Bronchial epithelial cell (primary cell): ENCODE data around the gene BICD2. TPM values are rescaled to one million over a fixed set of nuclear protein-coding genes. Genes with fewer than 3 reads are reported as not detected.

ENCODE experiments used
- DNase-seq: peaks from one replicate; pipeline ENCODE4 v3.0.0-alpha.2; 2010; ENCODE audit warnings: low read depth
- FAIRE-seq: peaks from 2 replicates; lab custom pipeline; 2011; peaks lifted over from hg19 to GRCh38; lab: Jason Lieb, UNC
- H3K27me3 ChIP-seq: 2 replicates; pipeline ENCODE4 v1.5.1; 2011; ENCODE audit warnings: low read length; ENCODE audit not compliant: control insufficient read depth, insufficient read depth
- H3K36me3 ChIP-seq: 2 replicates; pipeline ENCODE4 v1.5.1; 2011; ENCODE audit warnings: low read length; ENCODE audit not compliant: control insufficient read depth, insufficient read depth
- H3K4me3 ChIP-seq: 2 replicates; pipeline ENCODE4 v1.5.1; 2011; ENCODE audit warnings: mild to moderate bottlenecking, low read depth, low read length, control low read depth
- CTCF ChIP-seq: IDR thresholded peaks from 2 replicates; pipeline ENCODE4 v1.5.1; 2011; ENCODE audit warnings: mild to moderate bottlenecking, moderate library complexity, low read length, control low read depth, inconsistent platforms; ENCODE audit not compliant: insufficient read depth, severe bottlenecking
- total RNA-seq: library from RNA; depleted of rRNA; stranded (reverse); fragments of >200 nt; gene quantifications from 2 replicates; pipeline ENCODE4 v1.2.1, GENCODE V29; 2014

Gene BICD2
- total RNA-seq, 1 donor from 2014 or later: 92.7 TPM

- peak; percentile 63 for DNase-seq
- Histone ChIP-seq H3K36me3 (peaks cover 15% of the 10 kb centered on the region), H3K27me3 (no peaks in the 10 kb centered on the region), H3K4me3 (peak overlapping the region; percentile 87)
- no peak for TF ChIP-seq CTCF
- peak; percentile 36 for FAIRE-seq
Observed at GRCh38 chr9:92668746-92669526, 95.7 kb downstream of the BICD2 start.

GRCh38 chr9:92666912-92667532 lies 97.6 kb downstream of the BICD2 start:
- no peak overlapping the region for H3K4me3 ChIP-seq
- FAIRE-seq (no peak), DNase-seq (no peak)
- no peak for TF ChIP-seq CTCF
- peaks cover 19% of the 10 kb centered on the region for H3K36me3 ChIP-seq
- H3K27me3 ChIP-seq: no peaks in the 10 kb centered on the region

- Histone ChIP-seq H3K27me3 (no peaks in the 10 kb centered on the region), H3K4me3 (no peak overlapping the region), H3K36me3 (peaks cover 21% of the 10 kb centered on the region)
- DNase-seq (no peak), FAIRE-seq (no peak)
- no peak for TF ChIP-seq CTCF
Observed at GRCh38 chr9:92666236-92666635, 98.4 kb downstream of the BICD2 start.

GRCh38 chr9:92665836-92666235 lies 98.8 kb downstream of the BICD2 start:
- DNase-seq (no peak), FAIRE-seq (no peak)
- H3K4me3 ChIP-seq: no peak overlapping the region
- no peaks in the 10 kb centered on the region for H3K27me3 ChIP-seq
- no peak for TF ChIP-seq CTCF
- peaks cover 23% of the 10 kb centered on the region for H3K36me3 ChIP-seq

- no peak for TF ChIP-seq CTCF
- Histone ChIP-seq H3K36me3 (peaks cover 26% of the 10 kb centered on the region), H3K27me3 (no peaks in the 10 kb centered on the region), H3K4me3 (no peak overlapping the region)
- DNase-seq (no peak), FAIRE-seq (no peak)
Observed at GRCh38 chr9:92664394-92665152, 100.1 kb downstream of the BICD2 start.
